Naive thymus-derived CD8-positive, alpha-beta T cell (primary cell): ENCODE data around the gene UGT1A6. TPM values are rescaled to one million over a fixed set of nuclear protein-coding genes. Genes with fewer than 3 reads are reported as not detected.
A peak's percentile ranks its signal among the peaks of the same experiment; 100 is the strongest.
"Not testable (repeated sequence)": the region's sequence is repeated elsewhere in the genome, so short reads cannot be mapped to it uniquely, and the experiment has no call there.

Experiments used
- ATAC-seq, 2 donors: fragments of 150-1000 bp; cut with Tn5 transposase in 1 of 2; sonication (Bioruptor Pico), chemical (Tn5 transposase) in 1 of 2; 1 replicate in 1 of 2; 2 replicates in 1 of 2; pipeline ENCODE4 v1.10.0; 2021; ENCODE audit warnings: mild to moderate bottlenecking in 2 of 2, moderate library complexity in 2 of 2
- POLR2A ChIA-PET: fragments of 350-600 bp; sonication (Branson Sonifier 250); formaldehyde crosslinking; loops from one replicate; lab custom pipeline; 2021; ENCODE audit warnings: antibody characterized with exemption; lab: Charles Lee
- DNase-seq, 10 donors: peaks; one replicate each; pipeline versions ENCODE4 v3.0.0 to v3.0.0-alpha.2; 2020 to 2022
- H3K27ac Mint-ChIP-seq, 10 donors: one replicate each; pipeline ENCODE4 v1.8.0; 2020 to 2022; ENCODE audit warnings: mild to moderate bottlenecking in 10 of 10, mixed read lengths in 10 of 10, moderate library complexity in 4 of 10, inconsistent platforms in 1 of 10
- H3K27me3 Mint-ChIP-seq, 5 donors: one replicate each; pipeline ENCODE4 v1.8.0; 2021 to 2022; ENCODE audit warnings: mixed read lengths in 5 of 5
- H3K36me3 Mint-ChIP-seq, 3 donors: one replicate each; pipeline ENCODE4 v1.8.0; 2020 to 2022; ENCODE audit warnings: mixed read lengths in 3 of 3, mild to moderate bottlenecking in 2 of 3, inconsistent platforms in 1 of 3
- H3K4me1 Mint-ChIP-seq, 4 donors: one replicate each; pipeline ENCODE4 v1.8.0; 2021 to 2022; ENCODE audit warnings: mixed read lengths in 4 of 4
- H3K4me3 Mint-ChIP-seq, 10 donors: one replicate each; pipeline ENCODE4 v1.8.0; 2020 to 2022; ENCODE audit warnings: mild to moderate bottlenecking in 10 of 10, mixed read lengths in 10 of 10, moderate library complexity in 6 of 10, inconsistent platforms in 1 of 10
- H3K9me3 Mint-ChIP-seq, 9 donors: one replicate each; pipeline ENCODE4 v1.8.0; 2020 to 2022; ENCODE audit warnings: mixed read lengths in 9 of 9, mild to moderate bottlenecking in 3 of 9, inconsistent platforms in 1 of 9, moderate library complexity in 1 of 9
- polyA plus RNA-seq, 3 donors: library from polyadenylated mRNA; unstranded; fragments of 300-500 nt; fragmentation: Illumina TruSeq; gene quantifications; one replicate each; pipeline ENCODE4 v1.2.3, GENCODE V29; 2021
- total RNA-seq, 8 experiments: library from RNA in 2 of 8; stranded (reverse) in 2 of 8; gene quantifications; one replicate each; pipeline ENCODE4 v1.2.3 and lab custom pipeline; 2021 to 2026

Gene UGT1A6
- total RNA-seq (not detected), polyA plus RNA-seq (not detected), total RNA-seq (lab: John Stamatoyannopoulos, UW) (0 reads per million in 6 experiments)

DNA sequence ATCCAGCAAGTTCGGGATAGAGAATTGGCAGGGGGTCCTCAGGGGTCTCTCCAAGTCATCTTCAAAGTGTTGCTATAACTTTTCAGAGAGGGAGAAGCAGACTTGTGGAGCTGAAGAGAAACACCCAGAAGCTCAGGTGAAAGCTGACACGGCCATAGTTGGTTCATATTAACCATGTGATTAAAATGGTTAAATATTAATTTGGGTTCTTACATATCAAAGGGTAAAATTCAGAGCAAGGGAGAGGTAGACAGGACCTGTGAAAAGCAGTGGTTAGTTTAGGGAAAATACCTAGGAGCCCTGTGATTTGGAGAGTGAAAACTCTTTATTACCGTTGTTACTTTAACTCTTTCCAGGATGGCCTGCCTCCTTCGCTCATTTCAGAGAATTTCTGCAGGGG is at the start of gene UGT1A6:
TSS of gene UGT1A6 (plus strand) at position 243 of the 400 bp plus-strand sequence. CDS start at position 358, 115 bp downstream.
- H3K36me3 Mint-ChIP-seq = no peaks in the 10 kb centered on the region
- H3K27ac Mint-ChIP-seq = no peak within 1 kb of the TSS
- DNase-seq = no peak

GRCh38 chr2:233643128-233643527 is 49.6 kb upstream of the UGT1A6 start:
- peaks cover 0 to 21% (median 10%) of the 10 kb centered on the region in 4 donors for H3K4me1 Mint-ChIP-seq
- H3K9me3 Mint-ChIP-seq = peaks cover 0 to 39% (median 24%) of the 10 kb centered on the region in 9 donors
- peaks cover 0 to 29% (median 16%) of the 10 kb centered on the region in 3 donors for H3K36me3 Mint-ChIP-seq
- H3K4me3 Mint-ChIP-seq = no peak overlapping the region
- peaks cover 3 to 19% (median 8%) of the 10 kb centered on the region in 5 donors for H3K27me3 Mint-ChIP-seq
- no peak for DNase-seq
- POLR2A ChIA-PET = no interaction called here
- ATAC-seq = no peak
- no peak overlapping the region for H3K27ac Mint-ChIP-seq

More for the DNA sequence above, at the start of gene UGT1A6:
- ATAC-seq = no peak
- H3K9me3 Mint-ChIP-seq = no peaks in the 10 kb centered on the region
- H3K4me1 Mint-ChIP-seq = no peaks in the 10 kb centered on the region
- H3K4me3 Mint-ChIP-seq = no peak within 1 kb of the TSS
- H3K27me3 Mint-ChIP-seq = peaks cover 0 to 11% (median 3%) of the 10 kb centered on the region in 5 donors
- POLR2A ChIA-PET = no interaction called here

DNA sequence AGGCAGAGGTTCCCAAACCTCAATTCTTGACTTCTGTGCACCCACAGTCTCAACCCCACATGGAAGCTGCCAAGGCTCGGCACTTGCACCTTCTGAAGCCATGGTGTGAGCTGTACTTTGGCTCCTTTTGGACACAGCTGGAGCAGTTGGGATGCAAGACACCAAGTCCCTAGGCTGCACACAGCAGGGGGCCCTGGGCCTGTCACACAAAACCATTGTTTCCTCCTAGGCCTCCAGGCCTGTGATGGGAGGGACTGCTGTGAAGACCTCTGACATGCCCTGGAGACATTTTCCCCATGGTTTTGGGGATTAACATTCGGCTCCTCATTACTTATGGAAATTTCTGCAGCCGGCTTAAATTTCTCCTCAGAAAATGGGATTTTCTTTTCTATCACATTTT is 46.7 kb upstream of the UGT1A6 start:
- peaks cover 0 to 29% (median 16%) of the 10 kb centered on the region in 3 donors for H3K36me3 Mint-ChIP-seq
- H3K27ac Mint-ChIP-seq, POLR2A ChIA-PET, H3K4me1 Mint-ChIP-seq, H3K4me3 Mint-ChIP-seq, ATAC-seq, DNase-seq: not testable (repeated sequence)
- H3K27me3 Mint-ChIP-seq = peaks cover 3 to 27% (median 8%) of the 10 kb centered on the region in 5 donors
- H3K9me3 Mint-ChIP-seq = peaks cover 0 to 39% (median 24%) of the 10 kb centered on the region in 9 donors

DNA sequence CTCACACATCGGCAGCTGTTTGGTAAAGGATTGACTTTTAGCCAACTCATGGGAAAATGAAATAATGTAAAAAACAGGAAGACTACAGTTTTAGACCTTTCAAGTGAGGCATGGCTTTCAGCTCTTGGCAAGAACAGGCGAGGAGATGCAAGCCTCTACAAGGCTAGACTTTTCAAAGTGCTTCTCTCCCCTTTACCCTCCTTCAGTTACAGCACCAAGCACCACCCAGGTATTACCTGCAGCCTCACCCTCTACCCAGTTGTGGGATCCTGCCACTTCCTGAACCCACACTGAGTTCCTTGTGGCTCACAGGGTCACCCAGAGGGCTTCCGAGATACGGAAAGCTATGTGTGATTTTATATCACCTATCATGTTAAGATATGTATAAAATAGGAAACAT is 41.7 kb upstream of the UGT1A6 start:
- Mint-ChIP-seq H3K4me1 (peaks cover 0 to 5% (median 0%) of the 10 kb centered on the region in 4 donors), H3K4me3 (no peak overlapping the region), H3K27me3 (peaks cover 5 to 36% (median 6%) of the 10 kb centered on the region in 5 donors), H3K27ac (no peak overlapping the region), H3K9me3 (peaks cover 0 to 19% (median 15%) of the 10 kb centered on the region in 9 donors), H3K36me3 (peaks cover 0 to 17% (median 10%) of the 10 kb centered on the region in 3 donors)
- no peak for DNase-seq
- no peak for ATAC-seq
- POLR2A ChIA-PET = no interaction called here

GRCh38 chr2:233651430-233651829 is 41.3 kb upstream of the UGT1A6 start:
- Mint-ChIP-seq H3K27ac (no peak overlapping the region), H3K4me1 (peaks cover 0 to 5% (median 0%) of the 10 kb centered on the region in 4 donors)
- POLR2A ChIA-PET = no interaction called here

GRCh38 chr2:233654501-233654900 is 38.2 kb upstream of the UGT1A6 start:
- Mint-ChIP-seq H3K27ac (peak overlapping the region in 1 of 10 donors; percentile 33), H3K27me3 (peaks cover 0 to 27% (median 3%) of the 10 kb centered on the region in 5 donors), H3K9me3 (no peaks in the 10 kb centered on the region), H3K4me1 (peaks cover 0 to 5% (median 0%) of the 10 kb centered on the region in 4 donors), H3K4me3 (no peak overlapping the region), H3K36me3 (no peaks in the 10 kb centered on the region)
- DNase-seq = no peak
- POLR2A ChIA-PET = no interaction called here
- ATAC-seq = no peak

More at GRCh38 chr2:233651430-233651829, 41.3 kb upstream of the UGT1A6 start:
- Mint-ChIP-seq H3K4me3 (no peak overlapping the region), H3K27me3 (peaks cover 4 to 33% (median 6%) of the 10 kb centered on the region in 5 donors), H3K9me3 (peaks cover 0 to 16% (median 12%) of the 10 kb centered on the region in 9 donors), H3K36me3 (peaks cover 0 to 14% (median 8%) of the 10 kb centered on the region in 3 donors)
- DNase-seq (no peak), ATAC-seq (no peak)

GRCh38 chr2:233655043-233655442 is 37.6 kb upstream of the UGT1A6 start:
- Mint-ChIP-seq H3K27me3 (peaks cover under 1 to 32% (median 4%) of the 10 kb centered on the region in 5 donors), H3K27ac (peak overlapping the region in 2 of 10 donors; percentile 15 to 33), H3K9me3 (no peaks in the 10 kb centered on the region), H3K4me1 (peaks cover 0 to 5% (median 0%) of the 10 kb centered on the region in 4 donors), H3K36me3 (no peaks in the 10 kb centered on the region), H3K4me3 (no peak overlapping the region)
- ATAC-seq = no peak
- POLR2A ChIA-PET = no interaction called here
- no peak for DNase-seq

DNA sequence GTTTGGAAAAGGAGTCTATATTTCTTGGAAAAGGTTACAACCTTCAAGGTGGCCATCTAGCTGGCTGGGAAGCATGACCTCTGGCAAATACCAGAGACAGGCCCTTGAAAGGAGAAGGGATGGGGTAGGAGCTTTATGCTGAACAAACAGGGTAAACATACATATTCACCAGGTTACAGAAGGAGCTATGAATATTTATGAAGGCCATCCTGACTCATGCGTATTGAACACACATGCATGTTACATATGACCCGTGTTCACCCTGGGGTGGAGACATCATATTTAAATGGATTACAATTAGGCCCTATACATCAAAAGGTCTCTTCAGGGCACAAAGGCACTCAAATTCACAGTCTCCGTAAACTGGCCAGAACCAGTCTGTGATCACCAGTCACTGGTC is 36.7 kb upstream of the UGT1A6 start:
- POLR2A ChIA-PET, ATAC-seq, H3K36me3 Mint-ChIP-seq, DNase-seq, H3K4me3 Mint-ChIP-seq, H3K27ac Mint-ChIP-seq, H3K9me3 Mint-ChIP-seq, H3K4me1 Mint-ChIP-seq: not testable (repeated sequence)
- peaks cover 3 to 27% (median 8%) of the 10 kb centered on the region in 5 donors for H3K27me3 Mint-ChIP-seq

DNA sequence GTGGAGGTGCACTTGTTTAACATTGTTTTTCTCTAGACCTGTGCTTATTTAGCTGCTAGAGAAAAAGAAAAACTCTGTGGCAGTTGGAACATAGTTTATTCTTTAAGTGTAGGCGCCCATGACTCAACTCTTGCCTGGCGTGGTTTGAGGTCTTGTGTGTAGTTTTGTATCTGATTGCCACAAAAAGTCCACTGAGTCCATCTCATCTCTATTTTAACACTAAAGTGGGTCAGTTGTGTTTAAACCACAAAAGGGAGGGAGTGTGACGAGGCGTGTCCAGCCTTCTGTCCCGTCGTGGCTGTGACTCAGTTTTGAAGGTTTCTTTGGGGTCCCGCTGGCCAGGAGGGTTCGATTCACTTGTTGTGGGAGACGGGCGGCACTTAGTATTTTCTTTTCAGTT is 36.2 kb upstream of the UGT1A6 start:
- no peaks in the 10 kb centered on the region for H3K36me3 Mint-ChIP-seq
- H3K27me3 Mint-ChIP-seq = peaks cover 3 to 27% (median 9%) of the 10 kb centered on the region in 5 donors
- H3K27ac Mint-ChIP-seq = no peak overlapping the region
- DNase-seq (no peak), ATAC-seq (no peak)
- no peak overlapping the region for H3K4me3 Mint-ChIP-seq
- POLR2A ChIA-PET = no interaction called here
- H3K9me3 Mint-ChIP-seq = peaks cover 0 to under 1% (median 0%) of the 10 kb centered on the region in 9 donors
- peaks cover 0 to 5% (median 0%) of the 10 kb centered on the region in 4 donors for H3K4me1 Mint-ChIP-seq

DNA sequence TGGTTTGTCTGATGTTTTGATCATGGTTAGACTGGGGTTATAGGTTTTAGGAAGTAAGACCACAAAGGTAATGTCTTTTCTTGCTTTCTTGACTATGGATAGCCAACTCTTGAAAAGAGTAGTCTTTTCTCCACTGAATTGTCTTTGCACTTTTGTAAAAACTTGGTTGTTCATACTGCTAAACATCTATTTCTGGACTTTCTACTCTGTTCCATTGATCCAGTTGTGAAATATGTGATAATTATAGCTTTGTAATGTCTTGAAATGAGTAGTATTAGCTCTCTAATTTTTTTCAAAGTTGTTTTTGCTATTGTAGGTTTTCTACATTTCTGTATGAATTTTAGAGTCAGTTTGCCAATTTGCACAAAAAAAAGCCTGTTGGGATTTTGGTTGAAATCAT is 34.1 kb upstream of the UGT1A6 start:
- H3K9me3 Mint-ChIP-seq = peaks cover 0 to 8% (median 3%) of the 10 kb centered on the region in 9 donors
- H3K36me3 Mint-ChIP-seq = peaks cover 0 to 6% (median 0%) of the 10 kb centered on the region in 3 donors
- POLR2A ChIA-PET = no interaction called here
- no peak overlapping the region for H3K27ac Mint-ChIP-seq
- no peak overlapping the region for H3K4me3 Mint-ChIP-seq
- DNase-seq = no peak
- ATAC-seq = no peak
- H3K4me1 Mint-ChIP-seq = peaks cover 0 to 5% (median 0%) of the 10 kb centered on the region in 4 donors
- peaks cover 4 to 29% (median 17%) of the 10 kb centered on the region in 5 donors for H3K27me3 Mint-ChIP-seq

DNA sequence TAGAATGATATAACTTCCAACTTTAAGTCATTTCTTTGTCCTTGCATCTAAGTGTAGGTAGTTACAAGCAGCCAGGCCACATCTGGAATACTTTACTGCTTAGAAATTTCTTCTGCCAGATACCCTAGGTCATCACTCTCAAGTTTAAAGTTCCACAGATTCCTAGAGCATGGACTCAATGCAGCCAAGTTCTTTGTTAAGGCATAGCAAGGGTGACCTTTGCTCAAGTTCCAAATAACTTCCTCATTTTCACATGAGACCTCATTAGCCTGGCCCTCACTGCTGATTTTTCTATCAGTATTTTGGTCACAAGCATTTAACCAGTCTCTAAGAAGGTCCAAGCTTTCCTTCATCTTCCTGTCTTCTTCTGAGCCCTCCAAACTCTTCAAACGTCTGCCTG is 28.8 kb upstream of the UGT1A6 start:
- POLR2A ChIA-PET = no interaction called here
- Mint-ChIP-seq H3K27ac (no peak overlapping the region), H3K4me1 (no peaks in the 10 kb centered on the region), H3K4me3 (no peak overlapping the region), H3K27me3 (peaks cover 10 to 50% (median 27%) of the 10 kb centered on the region in 5 donors), H3K9me3 (peaks cover 0 to 23% (median 10%) of the 10 kb centered on the region in 9 donors), H3K36me3 (peaks cover 0 to 12% (median 0%) of the 10 kb centered on the region in 3 donors)
- DNase-seq = no peak
- ATAC-seq = no peak

DNA sequence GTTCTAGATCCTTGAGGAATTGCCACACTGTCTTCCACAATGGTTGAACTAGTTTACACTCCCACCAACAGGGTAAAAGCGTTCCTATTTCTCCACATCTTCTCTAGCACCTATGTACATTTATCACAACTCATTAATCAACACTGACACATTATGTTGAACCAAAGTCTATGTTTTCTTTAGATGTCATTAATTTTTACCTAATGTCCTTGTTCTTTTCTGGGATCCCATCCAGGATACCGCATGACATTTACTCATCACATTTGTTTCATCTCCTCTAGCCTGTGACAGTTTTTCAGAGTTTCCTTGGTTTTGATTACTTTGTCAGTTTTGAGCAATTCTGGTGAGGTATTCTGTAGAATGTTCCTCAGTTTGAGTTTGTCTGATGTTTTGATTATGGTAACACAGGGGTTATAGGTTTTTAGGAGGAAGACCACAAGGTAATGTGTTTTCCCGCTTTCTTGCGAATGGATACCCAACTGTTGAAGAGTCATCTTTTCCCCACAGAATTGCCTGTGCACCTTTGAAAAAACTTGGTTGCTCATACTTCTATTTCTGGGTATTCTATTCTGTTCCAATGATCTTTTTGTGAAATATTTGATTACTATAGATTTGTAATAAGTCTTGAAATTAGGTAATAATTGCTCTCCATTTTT is 24.0 kb upstream of the UGT1A6 start:
- Mint-ChIP-seq H3K27ac (no peak overlapping the region), H3K4me3 (no peak overlapping the region), H3K36me3 (peaks cover 0 to 5% (median 0%) of the 10 kb centered on the region in 3 donors), H3K4me1 (no peaks in the 10 kb centered on the region), H3K9me3 (peaks cover 0 to 19% (median 9%) of the 10 kb centered on the region in 9 donors), H3K27me3 (peaks cover 18 to 44% (median 27%) of the 10 kb centered on the region in 5 donors)
- DNase-seq (no peak), ATAC-seq (no peak)
- POLR2A ChIA-PET = no interaction called here
